IMR-90 (cell line): ENCODE measurements around the gene CD80. TPM values are rescaled to one million over a fixed set of nuclear protein-coding genes. Genes with fewer than 3 reads are reported as not detected.
"Not testable (repeated sequence)": the region's sequence is repeated elsewhere in the genome, so short reads cannot be mapped to it uniquely, and the experiment has no call there.

Experiments
- ATAC-seq: fragments of 200-7000 bp; cut with Tn5 transposase; 2 replicates; pipeline ENCODE4 v1.9.1; 2020; ENCODE audit warnings: low read depth, mild to moderate bottlenecking, moderate library complexity
- BruUV-seq: library from RNA; stranded (reverse); fragments of 400-500 nt; replicated peaks from 2 replicates; lab custom pipeline; 2021; lab: Mats Ljungman, UMichigan
- CTCF ChIA-PET: fragments of 300-600 bp; formaldehyde crosslinking; extraction: SDS; loops from one replicate; lab custom pipeline; 2021; ENCODE audit warnings: antibody characterized with exemption; lab: Yijun Ruan, JAX
- POLR2A ChIA-PET: fragments of 300-600 bp; sonication (Branson Sonifier 250); formaldehyde crosslinking; loops from one replicate; lab custom pipeline; 2022; ENCODE audit warnings: antibody characterized with exemption; ENCODE audit not compliant: unreplicated experiment; lab: Charles Lee
- DNase-seq: peaks from one replicate; pipeline ENCODE4 v3.0.0; 2013
- H2AFZ ChIP-seq: replicated peaks from 2 replicates; pipeline ENCODE3; 2013; ENCODE audit warnings: low read length, mild to moderate bottlenecking; ENCODE audit not compliant: poor library complexity
- H2AK5ac ChIP-seq: 2 replicates; pipeline ENCODE4 v1.6.1; 2013; ENCODE audit warnings: low read depth, low read length, inconsistent platforms
- H2AK9ac ChIP-seq: replicated peaks from 2 replicates; pipeline ENCODE3; 2013; ENCODE audit warnings: mild to moderate bottlenecking, low read depth, low read length, moderate library complexity; ENCODE audit not compliant: poor library complexity
- H2BK120ac ChIP-seq: 2 replicates; pipeline ENCODE4 v1.6.1; 2013; ENCODE audit warnings: low read depth, low read length, inconsistent platforms
- H2BK15ac ChIP-seq: 3 replicates; pipeline ENCODE4 v1.6.1; 2013; ENCODE audit warnings: low read depth, low read length, inconsistent platforms
- H2BK20ac ChIP-seq: 2 replicates; pipeline ENCODE4 v1.6.1; 2013; ENCODE audit warnings: low read depth, mild to moderate bottlenecking, inconsistent platforms, low read length, moderate library complexity
- H2BK5ac ChIP-seq: 2 replicates; pipeline ENCODE4 v1.6.1; 2013; ENCODE audit warnings: mild to moderate bottlenecking, low read depth, low read length, inconsistent platforms; ENCODE audit not compliant: poor library complexity, severe bottlenecking
- H3K14ac ChIP-seq: replicated peaks from 2 replicates; pipeline ENCODE4 v1.6.1; 2013; ENCODE audit warnings: low read depth, low read length, inconsistent platforms
- H3K18ac ChIP-seq: 2 replicates; pipeline ENCODE4 v1.6.1; 2013; ENCODE audit warnings: low read depth, low read length, control low read depth
- H3K23ac ChIP-seq: 2 replicates; pipeline ENCODE4 v1.6.1; 2013; ENCODE audit warnings: low read depth, low read length, inconsistent platforms
- H3K27ac ChIP-seq: 2 replicates; pipeline ENCODE4 v1.5.1; 2013; ENCODE audit warnings: mild to moderate bottlenecking, control low read depth, low read length; ENCODE audit not compliant: insufficient read depth
- H3K27me3 ChIP-seq: 2 replicates; pipeline ENCODE4 v1.6.1; 2013; ENCODE audit warnings: low read length; ENCODE audit not compliant: control insufficient read depth, insufficient read depth
- H3K36me3 ChIP-seq: 2 replicates; pipeline ENCODE4 v1.6.1; 2013; ENCODE audit warnings: low read length, mixed read lengths; ENCODE audit not compliant: control insufficient read depth, insufficient read depth
- H3K4ac ChIP-seq: 2 replicates; pipeline ENCODE4 v1.6.1; 2013; ENCODE audit warnings: low read depth, low read length, inconsistent platforms
- H3K4me1 ChIP-seq: 2 replicates; pipeline ENCODE4 v1.6.1; 2013; ENCODE audit warnings: low read length, mixed read lengths; ENCODE audit not compliant: control insufficient read depth, insufficient read depth
- H3K4me2 ChIP-seq: 2 replicates; pipeline ENCODE4 v1.6.1; 2013; ENCODE audit warnings: low read depth, mild to moderate bottlenecking, control low read depth, low read length, moderate library complexity
- H3K4me3 ChIP-seq: 2 replicates; pipeline ENCODE4 v1.5.1; 2013; ENCODE audit warnings: low read depth, mild to moderate bottlenecking, control low read depth, low read length, moderate library complexity; ENCODE audit not compliant: insufficient read depth
- H3K56ac ChIP-seq: 2 replicates; pipeline ENCODE4 v1.6.1; 2013; ENCODE audit warnings: low read length, inconsistent platforms; ENCODE audit not compliant: insufficient read depth; ENCODE audit errors: extremely low read depth
- H3K79me1 ChIP-seq, 2 experiments: 2 replicates each; pipeline ENCODE4 v1.6.1; 2013; ENCODE audit warnings: low read length in 2 of 2, inconsistent platforms in 1 of 2, low read depth in 1 of 2
- H3K9ac ChIP-seq: 2 replicates; pipeline ENCODE4 v1.6.1; 2013; ENCODE audit warnings: low read depth, low read length, control low read depth
- H3K9me1 ChIP-seq: 2 replicates; pipeline ENCODE4 v1.6.1; 2013; ENCODE audit warnings: low read length, inconsistent platforms; ENCODE audit not compliant: insufficient read depth
- H3K9me3 ChIP-seq: 2 replicates; pipeline ENCODE4 v1.6.1; 2013; ENCODE audit warnings: low read length; ENCODE audit not compliant: control insufficient read depth, insufficient read depth
- H4K20me1 ChIP-seq: 2 replicates; pipeline ENCODE4 v1.6.1; 2013; ENCODE audit warnings: low read length, inconsistent platforms; ENCODE audit not compliant: insufficient read depth
- H4K5ac ChIP-seq: 2 replicates; pipeline ENCODE4 v1.6.1; 2013; ENCODE audit warnings: mild to moderate bottlenecking, low read depth, low read length, control low read depth
- H4K8ac ChIP-seq, 2 experiments: 2 replicates each; pipeline ENCODE4 v1.6.1; 2013; ENCODE audit warnings: low read depth in 2 of 2, low read length in 2 of 2, control low read depth in 1 of 2, inconsistent platforms in 1 of 2
- H4K91ac ChIP-seq: 2 replicates; pipeline ENCODE4 v1.6.1; 2013; ENCODE audit warnings: low read depth, low read length, inconsistent platforms; ENCODE audit not compliant: insufficient read depth
- CEBPB ChIP-seq: IDR thresholded peaks from 2 replicates; pipeline ENCODE4 v1.6.1; 2012; ENCODE audit warnings: low read depth, low read length, improper control_type of control experiment
- CHD1 ChIP-seq: IDR thresholded peaks from 2 replicates; pipeline ENCODE4 v1.6.1; 2012; ENCODE audit warnings: low read depth, low read length, improper control_type of control experiment
- MAFK ChIP-seq: IDR thresholded peaks from 2 replicates; pipeline ENCODE4 v1.6.1; 2012; ENCODE audit warnings: low read depth, low read length, improper control_type of control experiment
- NFE2L2 ChIP-seq: fragments of 150-350 bp; IDR thresholded peaks from 2 replicates; pipeline ENCODE4 v1.6.1; 2016; ENCODE audit warnings: low read depth, mild to moderate bottlenecking, low read length
- POLR2A ChIP-seq: IDR thresholded peaks from 2 replicates; pipeline ENCODE4 v1.6.1; 2012; ENCODE audit warnings: mild to moderate bottlenecking, low read depth, low read length
- RAD21 ChIP-seq: IDR thresholded peaks from 2 replicates; pipeline ENCODE4 v1.6.1; 2012; ENCODE audit warnings: low read length, improper control_type of control experiment
- RCOR1 ChIP-seq: IDR thresholded peaks from 2 replicates; pipeline ENCODE4 v1.6.1; 2012; ENCODE audit warnings: mild to moderate bottlenecking, low read length, improper control_type of control experiment; ENCODE audit not compliant: insufficient replicate concordance
- RFX5 ChIP-seq: IDR thresholded peaks from 2 replicates; pipeline ENCODE4 v1.8.0; 2012; ENCODE audit warnings: low read depth, mild to moderate bottlenecking, low read length, moderate library complexity
- SMC3 ChIP-seq: fragments of 150-350 bp; IDR thresholded peaks from 2 replicates; pipeline ENCODE4 v1.6.1; 2016; ENCODE audit warnings: low read depth, mild to moderate bottlenecking, antibody characterized with exemption, low read length, moderate library complexity
- WGBS, 2 experiments: methylation state at CpG; one replicate each; pipeline versions ENCODE4 v1.1.5 to v1.1.7; 2013; ENCODE audit warnings: missing lambda C conversion rate in 2 of 2; ENCODE audit not compliant: insufficient read length in 1 of 2; ENCODE audit errors: extremely low coverage in 2 of 2; 5-methylcytosine and 5-hydroxymethylcytosine counted together
- dilution Hi-C: fragments of 300-500 bp; cut with HindIII; formaldehyde crosslinking; loops from one replicate; pipeline ENCODE4 v1.14.3; 2018; ENCODE audit warnings: low sequenced_read_pairs; ENCODE audit not compliant: unreplicated experiment
- in situ Hi-C: fragments of 300-500 bp; cut with MboI; formaldehyde crosslinking; loops from 3 replicates; pipeline ENCODE4 v1.14.3; 2019; ENCODE audit warnings: low sequenced_read_pairs, inconsistent platforms, mixed read lengths
- intact Hi-C: fragments of 100-400 bp; cut with micrococcal nuclease; formaldehyde crosslinking; loops from 2 replicates; pipeline ENCODE4 v1.10.0; 2022
- polyA plus RNA-seq, 3 experiments: library from polyadenylated mRNA; depleted of rRNA; stranded (reverse); fragments of >200 nt; gene quantifications; 2 replicates each; pipeline ENCODE4 v1.2.3, GENCODE V29; 2012; ENCODE audit warnings: low replicate concordance in 1 of 3
- total RNA-seq: library from RNA; depleted of rRNA; stranded (reverse); fragments of >200 nt; gene quantifications from 2 replicates; pipeline ENCODE4 v1.2.3, GENCODE V29; 2012

Gene CD80
- total and polyA plus RNA-seq, 2 of the 4 experiments (the other 2 are of a cell fraction), result not detected

- Histone ChIP-seq H3K4ac (no peak overlapping the region), H4K20me1 (no peaks in the 10 kb centered on the region), H4K8ac (no peak overlapping the region), H3K9ac (no peak overlapping the region), H2BK15ac (no peak overlapping the region), H4K91ac (no peak overlapping the region), H3K27ac (no peak overlapping the region), H2BK120ac (no peak overlapping the region), H3K4me2 (no peak overlapping the region), H3K14ac (no peak overlapping the region), H2BK20ac (no peak overlapping the region), H3K9me3 (no peaks in the 10 kb centered on the region), H2AK9ac (no peak overlapping the region), H3K36me3 (no peaks in the 10 kb centered on the region), H2BK5ac (no peak overlapping the region), H3K4me1 (no peaks in the 10 kb centered on the region), H3K79me1 (no peaks in the 10 kb centered on the region), H4K5ac (no peak overlapping the region), H3K27me3 (peaks cover 23% of the 10 kb centered on the region), H3K9me1 (no peaks in the 10 kb centered on the region), H2AK5ac (no peak overlapping the region), H2AFZ (no peak overlapping the region), H3K23ac (no peak overlapping the region), H3K56ac (no peak overlapping the region), H3K18ac (no peak overlapping the region), H3K4me3 (no peak overlapping the region)
- CTCF ChIA-PET, result no interaction called here
- no TSS peak for BruUV-seq
- dilution Hi-C loops, result no loop called here
- WGBS, 2 experiments, result 31% methylated on average over 3 of the region's 5 CpGs; no CpG with 5 or more reads in 1 of the 2 experiments
- TF ChIP-seq NFE2L2 (no peak), SMC3 (no peak), MAFK (no peak), RFX5 (no peak), CHD1 (no peak), RCOR1 (no peak), RAD21 (no peak), POLR2A (no peak), CEBPB (no peak)
- in situ Hi-C loops, result no loop called here
- ATAC-seq (no peak), DNase-seq (no peak)
- intact Hi-C loops, result no loop called here
- POLR2A ChIA-PET, result no interaction called here
Observed at GRCh38 chr3:119553823-119554415, 5.5 kb downstream of the CD80 start.

GRCh38 chr3:119552928-119553327 lies 6.5 kb downstream of the CD80 start:
- dilution Hi-C loops, H2BK15ac ChIP-seq, H3K56ac ChIP-seq, H2BK20ac ChIP-seq, H4K20me1 ChIP-seq, H3K9me3 ChIP-seq, DNase-seq, H3K4me1 ChIP-seq, H3K9me1 ChIP-seq, H3K27ac ChIP-seq, H4K8ac ChIP-seq, H2AK5ac ChIP-seq, H3K4me3 ChIP-seq, in situ Hi-C loops, H4K5ac ChIP-seq, H3K4me2 ChIP-seq, H3K9ac ChIP-seq, H3K4ac ChIP-seq, ATAC-seq, CTCF ChIA-PET, H3K14ac ChIP-seq, BruUV-seq, H3K79me1 ChIP-seq, H2AFZ ChIP-seq, H2BK5ac ChIP-seq, H3K23ac ChIP-seq, H3K36me3 ChIP-seq, POLR2A ChIA-PET, H4K91ac ChIP-seq, intact Hi-C loops, H2AK9ac ChIP-seq, H3K18ac ChIP-seq, H2BK120ac ChIP-seq: not testable (repeated sequence)
- peaks cover 21% of the 10 kb centered on the region for H3K27me3 ChIP-seq
- no CpG with 5 or more reads among the region's 6 CpGs for WGBS, 2 experiments
